GM10266 (cell line): ENCODE data around the gene TMEM121.
"Not testable (repeated sequence)": the region's sequence is repeated elsewhere in the genome, so short reads cannot be mapped to it uniquely, and the experiment has no call there.

Source experiments
- DNase-seq: peaks from one replicate; pipeline ENCODE4 v3.0.0; 2012; ENCODE audit errors: extremely low spot score
- CTCF ChIP-seq: IDR thresholded peaks from 2 replicates; pipeline ENCODE4 v1.5.1; 2012; ENCODE audit warnings: mild to moderate bottlenecking, low read depth; ENCODE audit not compliant: control insufficient read depth, insufficient read depth; ENCODE audit errors: missing control alignments

TMEM121 gene

GRCh38 chr14:105576525-105577088, 50.2 kb downstream of the TMEM121 start:
- no peak for DNase-seq
- TF ChIP-seq CTCF: no peak

GRCh38 chr14:105577314-105577861, 51.0 kb downstream of the TMEM121 start:
- DNase-seq: peak; percentile 43
- no peak for TF ChIP-seq CTCF

GRCh38 chr14:105578070-105578469, 51.7 kb downstream of the TMEM121 start:
- TF ChIP-seq CTCF: no peak
- no peak for DNase-seq

GRCh38 chr14:105579221-105579620, 52.8 kb downstream of the TMEM121 start:
- DNase-seq: not testable (repeated sequence)
